HepG2 (cell line): ENCODE measurements around the gene TBC1D22A. TPM values are rescaled to one million over a fixed set of nuclear protein-coding genes. Genes with fewer than 3 reads are reported as not detected.

Source experiments
- ATAC-seq: fragments of 200-7000 bp; cut with Tn5 transposase; 3 replicates; pipeline ENCODE4 v1.9.1; 2020; ENCODE audit warnings: mild to moderate bottlenecking, moderate library complexity
- BruUV-seq: library from RNA; stranded (reverse); fragments of 400-500 nt; replicated peaks from 2 replicates; lab custom pipeline; 2021; lab: Mats Ljungman, UMichigan
- CTCF ChIA-PET: fragments of 300-600 bp; formaldehyde crosslinking; extraction: SDS; loops from one replicate; lab custom pipeline; 2021; ENCODE audit warnings: low total read pairs, inconsistent platforms, low intra/inter-chr PET ratio; lab: Yijun Ruan, JAX
- POLR2A ChIA-PET: fragments of 350-600 bp; sonication (Branson Sonifier 250); formaldehyde crosslinking; loops from one replicate; lab custom pipeline; 2020; ENCODE audit warnings: antibody characterized with exemption, inconsistent platforms; lab: Yijun Ruan, JAX
- DNase-seq: peaks from one replicate; pipeline ENCODE4 v3.0.0-alpha.2; 2015; ENCODE audit warnings: low spot score
- FAIRE-seq: peaks from 3 replicates; lab custom pipeline; 2011; peaks lifted over from hg19 to GRCh38; lab: Jason Lieb, UNC
- H2AFZ ChIP-seq: one replicate; pipeline ENCODE4 v1.6.1; 2011; ENCODE audit warnings: low read length, inconsistent platforms
- H3K27ac ChIP-seq: fragments of 300-600 bp; 3 replicates; pipeline ENCODE4 v1.8.0; 2011; ENCODE audit warnings: mixed run types, mild to moderate bottlenecking, mixed read lengths, low read length, inconsistent platforms; ENCODE audit not compliant: insufficient read depth; ENCODE audit errors: extremely low read length
- H3K27me3 ChIP-seq, 2 experiments: fragments of 200-600 bp in 1 of 2; 2 replicates in 1 of 2; 3 replicates in 1 of 2; pipeline versions ENCODE4 v1.6.0 to v1.8.0; 2011; ENCODE audit warnings: low read length in 2 of 2, mild to moderate bottlenecking in 2 of 2, moderate library complexity in 2 of 2, inconsistent platforms in 1 of 2; ENCODE audit not compliant: insufficient read depth in 2 of 2, control insufficient read depth in 1 of 2
- H3K36me3 ChIP-seq, 2 experiments: fragments of 200-600 bp in 1 of 2; replicated peaks in 1 of 2; 2 replicates in 1 of 2; 3 replicates in 1 of 2; pipeline versions ENCODE4 v1.5.1 to v1.8.0; 2011; ENCODE audit warnings: low read length in 2 of 2, inconsistent platforms in 1 of 2; ENCODE audit not compliant: insufficient read depth in 2 of 2, control insufficient read depth in 1 of 2
- H3K4me1 ChIP-seq: 2 replicates; pipeline ENCODE4 v1.5.1; 2012; ENCODE audit warnings: low read length, inconsistent platforms; ENCODE audit not compliant: insufficient read depth
- H3K4me2 ChIP-seq: 2 replicates; pipeline ENCODE4 v1.6.0; 2011; ENCODE audit warnings: low read depth, low read length, inconsistent platforms
- H3K4me3 ChIP-seq, 3 experiments: fragments of 200-600 bp in 1 of 3; sonication (generic), shearing (Covaris generic) in 1 of 3; replicated peaks in 1 of 3; 2 replicates each; pipeline ENCODE4 v1.5.1; 2011 to 2016; ENCODE audit warnings: low read length in 3 of 3, inconsistent platforms in 2 of 3, low read depth in 2 of 3, mild to moderate bottlenecking in 2 of 3, control low read depth in 1 of 3, mixed read lengths in 1 of 3; ENCODE audit not compliant: insufficient read depth in 1 of 3
- H3K79me2 ChIP-seq: one replicate; pipeline ENCODE4 v1.6.1; 2011; ENCODE audit warnings: low read length, inconsistent platforms; ENCODE audit not compliant: insufficient read depth
- H3K9ac ChIP-seq: 2 replicates; pipeline ENCODE4 v1.6.0; 2011; ENCODE audit warnings: mild to moderate bottlenecking, low read depth, low read length, inconsistent platforms; ENCODE audit not compliant: insufficient read depth
- H3K9me3 ChIP-seq: 2 replicates; pipeline ENCODE4 v1.5.1; 2012; ENCODE audit warnings: mild to moderate bottlenecking, low read length
- H4K20me1 ChIP-seq: 2 replicates; pipeline ENCODE4 v1.6.0; 2011; ENCODE audit warnings: inconsistent platforms, mild to moderate bottlenecking, low read length, moderate library complexity; ENCODE audit not compliant: insufficient read depth
- HDAC2 ChIP-seq: sonication (generic); formaldehyde crosslinking; IDR thresholded peaks from 2 replicates; pipeline ENCODE4 v1.4.0; 2020; ENCODE audit warnings: missing genetic modification reagents
- HNF1A ChIP-seq, 2 experiments: sonication (generic) in 1 of 2; formaldehyde crosslinking in 1 of 2; IDR thresholded peaks; 2 replicates each; pipeline versions ENCODE4 v1.4.0 to v1.6.1; 2016 to 2020; ENCODE audit warnings: borderline replicate concordance in 1 of 2, low read depth in 1 of 2, mild to moderate bottlenecking in 1 of 2, missing genetic modification reagents in 1 of 2
- MNT ChIP-seq: fragments of 450-650 bp; IDR thresholded peaks from 2 replicates; pipeline ENCODE4 v1.6.1; 2016
- WGBS: methylation state at CpG from one replicate; pipeline ENCODE4 v1.1.6; 2017; ENCODE audit warnings: low lambda C conversion rate; 5-methylcytosine and 5-hydroxymethylcytosine counted together
- in situ Hi-C: cut with HindIII; loops from 2 replicates; pipeline ENCODE4 v1.10.0; 2017; ENCODE audit warnings: low pct_unique_long_range_greater_than_20kb; ENCODE audit not compliant: extremely low pct_ligation_motif_present
- intact Hi-C: fragments of 100-400 bp; cut with micrococcal nuclease; formaldehyde crosslinking; loops from one replicate; pipeline ENCODE4 v1.10.0; 2022; ENCODE audit not compliant: unreplicated experiment
- polyA plus RNA-seq, 8 experiments: library from polyadenylated mRNA; depleted of rRNA in 3 of 8; stranded (reverse) in 7 of 8; unstranded in 1 of 8; fragments of >200 nt; fragmentation: Illumina TruSeq in 4 of 8; extraction: Trizol in 4 of 8; gene quantifications; 2 replicates each; pipeline versions ENCODE4 v1.2.1 to v1.2.3, GENCODE V29; 2011 to 2016; ENCODE audit warnings: low read depth in 4 of 8, missing spikeins in 1 of 8, mixed read lengths in 1 of 8; ENCODE audit not compliant: insufficient read depth in 1 of 8
- total RNA-seq, 5 experiments: library from RNA; depleted of rRNA; stranded (reverse); fragments of >200 nt; fragmentation: Illumina TruSeq; extraction: Trizol; gene quantifications; 2 replicates each; pipeline ENCODE4 v1.2.3, GENCODE V29; 2016; ENCODE audit warnings: low read depth in 1 of 5

Gene TBC1D22A
- total and polyA plus RNA-seq, 2 of the 13 experiments (the other 11 are each of a cell fraction or from before 2014, with no cell fraction given): 17.3 to 18.0 TPM

GRCh38 chr22:46892866-46893265 lies 130.4 kb downstream of the TBC1D22A start:
- POLR2A ChIA-PET: no interaction called here

More at GRCh38 chr22:46892866-46893265, 130.4 kb downstream of the TBC1D22A start:
- peaks cover 28% of the 10 kb centered on the region for H3K4me1 ChIP-seq
- in situ Hi-C loops (no loop called here), intact Hi-C loops (no loop called here)
- CTCF ChIA-PET: no interaction called here
- H3K79me2 ChIP-seq: no peaks in the 10 kb centered on the region
- FAIRE-seq: no peak
- no peak for DNase-seq
- H4K20me1 ChIP-seq: no peaks in the 10 kb centered on the region; the same call in 1 of the 2 replicates
- no TSS peak for BruUV-seq
- no peaks in the 10 kb centered on the region for H3K9me3 ChIP-seq
- H3K27me3 ChIP-seq: no peaks in the 10 kb centered on the region
- ATAC-seq: no peak
- H3K9ac ChIP-seq: no peak overlapping the region
- H3K4me3 ChIP-seq: no peak overlapping the region
- H3K27ac ChIP-seq: no peak overlapping the region
- no peak overlapping the region for H2AFZ ChIP-seq
- TF ChIP-seq HNF1A (IDR thresholded peaks at IDR 0.05; ENCODE audit: low read depth) (no peak), HNF1A (CRISPR knock-in tag; IDR thresholded peaks at IDR 0.05; ENCODE audit: borderline replicate concordance) (no peak), MNT (0 out of 2 replicates have a peak, but pooled peaks have one; percentile 15), HDAC2 (CRISPR knock-in tag) (no peak)
- peaks cover 7 to 49% of the 10 kb centered on the region in 2 experiments for H3K36me3 ChIP-seq
- 90% methylated on average over 15 of the region's 15 CpGs for WGBS
- no peak overlapping the region for H3K4me2 ChIP-seq
